Measurements from ENCODE around the gene OR10V1.

- TF ChIP-seq ZNF26 (tag by site-specific recombination; IDR thresholded peaks at IDR 0.05) (no peak), CTCF (tag by site-specific recombination; IDR thresholded peaks at IDR 0.05) (no peak), ZNF792 (tag by site-specific recombination; IDR thresholded peaks at IDR 0.05) (no peak), ZNF501 (tag by site-specific recombination; IDR thresholded peaks at IDR 0.05) (no peak), ZNF394 (tag by site-specific recombination; IDR thresholded peaks at IDR 0.05; ENCODE audit: borderline replicate concordance) (no peak), ZEB2 (tag by site-specific recombination; IDR thresholded peaks at IDR 0.05) (no peak), SETDB1 (IDR thresholded peaks at IDR 0.05; ENCODE audit: insufficient read length, low read length) (no peak), ZNF274 (IDR thresholded peaks at IDR 0.05; ENCODE audit: low read length) (no peak), ZNF274 (tag by site-specific recombination; IDR thresholded peaks at IDR 0.05; ENCODE audit: borderline replicate concordance) (no peak), ZNF785 (tag by site-specific recombination; IDR thresholded peaks at IDR 0.05) (no peak), ZNF16 (tag by site-specific recombination; IDR thresholded peaks at IDR 0.05; ENCODE audit: low read depth) (no peak), ZNF555 (tag by site-specific recombination; conservative IDR thresholded peaks at IDR 0.05) (no peak), ZNF624 (tag by site-specific recombination; IDR thresholded peaks at IDR 0.05) (no peak), ZNF701 (tag by site-specific recombination; IDR thresholded peaks at IDR 0.05) (no peak)
- TF ChIP-seq, protein P1, sequence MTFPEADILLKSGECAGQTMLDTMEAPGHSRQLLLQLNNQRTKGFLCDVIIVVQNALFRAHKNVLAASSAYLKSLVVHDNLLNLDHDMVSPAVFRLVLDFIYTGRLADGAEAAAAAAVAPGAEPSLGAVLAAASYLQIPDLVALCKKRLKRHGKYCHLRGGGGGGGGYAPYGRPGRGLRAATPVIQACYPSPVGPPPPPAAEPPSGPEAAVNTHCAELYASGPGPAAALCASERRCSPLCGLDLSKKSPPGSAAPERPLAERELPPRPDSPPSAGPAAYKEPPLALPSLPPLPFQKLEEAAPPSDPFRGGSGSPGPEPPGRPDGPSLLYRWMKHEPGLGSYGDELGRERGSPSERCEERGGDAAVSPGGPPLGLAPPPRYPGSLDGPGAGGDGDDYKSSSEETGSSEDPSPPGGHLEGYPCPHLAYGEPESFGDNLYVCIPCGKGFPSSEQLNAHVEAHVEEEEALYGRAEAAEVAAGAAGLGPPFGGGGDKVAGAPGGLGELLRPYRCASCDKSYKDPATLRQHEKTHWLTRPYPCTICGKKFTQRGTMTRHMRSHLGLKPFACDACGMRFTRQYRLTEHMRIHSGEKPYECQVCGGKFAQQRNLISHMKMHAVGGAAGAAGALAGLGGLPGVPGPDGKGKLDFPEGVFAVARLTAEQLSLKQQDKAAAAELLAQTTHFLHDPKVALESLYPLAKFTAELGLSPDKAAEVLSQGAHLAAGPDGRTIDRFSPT (tag by site-specific recombination; IDR thresholded peaks at IDR 0.05): no peak
Observed at GRCh38 chr11:59707371-59707770, 6.3 kb downstream of the OR10V1 start.
